GM23338 (cell line): ENCODE data around the gene SLC28A1. TPM values are rescaled to one million over a fixed set of nuclear protein-coding genes. Genes with fewer than 3 reads are reported as not detected.

ENCODE experiments used
- ATAC-seq: fragments of 200-7000 bp; cut with Tn5 transposase; 3 replicates; pipeline ENCODE4 v1.9.1; 2020
- DNase-seq: peaks from one replicate; pipeline ENCODE4 v3.0.0-alpha.2; 2015; ENCODE audit warnings: low spot score
- H2AFZ ChIP-seq: fragments of 200-600 bp; sonication (generic); 2 replicates; pipeline ENCODE4 v1.8.0; 2016; ENCODE audit warnings: antibody characterized with exemption, mild to moderate bottlenecking, moderate library complexity
- H3F3A ChIP-seq: fragments of 200-600 bp; sonication (generic); replicated peaks from 2 replicates; pipeline ENCODE4 v1.8.0; 2017; ENCODE audit warnings: antibody characterized with exemption, mixed run types, low read depth
- H3K27ac ChIP-seq: fragments of 200-600 bp; sonication (generic); 2 replicates; pipeline ENCODE4 v1.6.1; 2016; ENCODE audit warnings: low read depth
- H3K27me3 ChIP-seq: fragments of 200-600 bp; sonication (generic); 2 replicates; pipeline ENCODE4 v1.8.0; 2016; ENCODE audit warnings: mild to moderate bottlenecking, mixed run types, moderate library complexity; ENCODE audit not compliant: insufficient read depth
- H3K36me3 ChIP-seq: fragments of 200-600 bp; sonication (generic); 2 replicates; pipeline ENCODE4 v1.8.0; 2016; ENCODE audit warnings: mild to moderate bottlenecking; ENCODE audit not compliant: insufficient read depth
- H3K4me1 ChIP-seq: fragments of 200-600 bp; sonication (generic); 2 replicates; pipeline ENCODE4 v1.8.0; 2016; ENCODE audit warnings: mild to moderate bottlenecking, moderate library complexity; ENCODE audit not compliant: insufficient read depth
- H3K4me2 ChIP-seq: fragments of 200-600 bp; sonication (generic); 2 replicates; pipeline ENCODE4 v1.7.1; 2017; ENCODE audit warnings: mixed run types
- H3K4me3 ChIP-seq: fragments of 200-600 bp; sonication (generic); 2 replicates; pipeline ENCODE4 v1.6.1; 2016; ENCODE audit warnings: mixed run types
- H3K79me2 ChIP-seq: fragments of 200-600 bp; sonication (generic); replicated peaks from 2 replicates; pipeline ENCODE4 v1.8.0; 2017; ENCODE audit warnings: mild to moderate bottlenecking; ENCODE audit not compliant: insufficient read depth
- H3K9me2 ChIP-seq: fragments of 200-600 bp; sonication (generic); 2 replicates; pipeline ENCODE4 v1.8.0; 2017; ENCODE audit not compliant: insufficient read depth
- H4K20me1 ChIP-seq: fragments of 200-600 bp; sonication (generic); replicated peaks from 2 replicates; pipeline ENCODE4 v1.8.0; 2017; ENCODE audit warnings: mild to moderate bottlenecking; ENCODE audit not compliant: insufficient read depth
- H3K27ac Mint-ChIP-seq: 2 replicates; pipeline ENCODE4 v1.8.0; 2020; ENCODE audit warnings: inconsistent platforms, mild to moderate bottlenecking, moderate library complexity, mixed read lengths
- H3K27me3 Mint-ChIP-seq: 3 replicates; pipeline ENCODE4 v1.8.0; 2022; ENCODE audit warnings: low read depth, mild to moderate bottlenecking, moderate library complexity, mixed read lengths, inconsistent platforms; ENCODE audit not compliant: insufficient read depth, poor library complexity
- H3K36me3 Mint-ChIP-seq: 3 replicates; pipeline ENCODE4 v1.8.0; 2021; ENCODE audit warnings: low read depth, mild to moderate bottlenecking, inconsistent platforms, moderate library complexity, mixed read lengths
- H3K4me1 Mint-ChIP-seq: 3 replicates; pipeline ENCODE4 v1.8.0; 2020; ENCODE audit warnings: mild to moderate bottlenecking, inconsistent platforms, mixed read lengths
- H3K4me3 Mint-ChIP-seq: 3 replicates; pipeline ENCODE4 v1.8.0; 2021; ENCODE audit warnings: moderate library complexity, mild to moderate bottlenecking, inconsistent platforms, mixed read lengths
- H3K9me3 Mint-ChIP-seq: 3 replicates; pipeline ENCODE4 v1.8.0; 2020; ENCODE audit warnings: moderate library complexity, mild to moderate bottlenecking, inconsistent platforms, mixed read lengths
- CREB1 ChIP-seq: fragments of 250-450 bp; sonication (Bioruptor Pico); IDR thresholded peaks from 2 replicates; pipeline ENCODE4 v1.5.0; 2020; ENCODE audit warnings: low read depth, mild to moderate bottlenecking, moderate library complexity
- EZH2 ChIP-seq: fragments of 200-600 bp; sonication (generic); IDR thresholded peaks from one replicate; pipeline ENCODE4 v1.8.0; 2017; ENCODE audit warnings: antibody characterized with exemption, mild to moderate bottlenecking, low read depth; ENCODE audit not compliant: unreplicated experiment
- EZH2phosphoT487 ChIP-seq: fragments of 200-600 bp; sonication (generic); IDR thresholded peaks from one replicate; pipeline ENCODE4 v1.8.1; 2018; ENCODE audit warnings: antibody characterized with exemption; ENCODE audit not compliant: unreplicated experiment
- JUNB ChIP-seq: IDR thresholded peaks from one replicate; pipeline ENCODE4 v1.6.1; 2016; ENCODE audit warnings: antibody characterized with exemption; ENCODE audit not compliant: unreplicated experiment
- POLR2AphosphoS5 ChIP-seq: IDR thresholded peaks from 2 replicates; pipeline ENCODE4 v1.6.1; 2016; ENCODE audit warnings: antibody characterized with exemption, low read depth
- STAT1 ChIP-seq: IDR thresholded peaks from one replicate; pipeline ENCODE4 v1.6.1; 2016; ENCODE audit warnings: antibody characterized with exemption; ENCODE audit not compliant: unreplicated experiment
- ZNF114 ChIP-seq: fragments of 250-450 bp; sonication (Bioruptor Pico); IDR thresholded peaks from 2 replicates; pipeline ENCODE4 v1.5.0; 2020; ENCODE audit warnings: mild to moderate bottlenecking, moderate library complexity
- polyA plus RNA-seq: library from polyadenylated mRNA; unstranded; fragments of >200 nt; fragmentation: Nextera tagmentation; extraction: Ambion mirVana; gene quantifications from 2 replicates; pipeline ENCODE4 v1.2.1, GENCODE V29; 2016
- total RNA-seq: library from RNA; depleted of rRNA; stranded (reverse); fragments of >200 nt; shearing (Covaris generic); gene quantifications from 2 replicates; pipeline ENCODE4 v1.2.3, GENCODE V29; 2014
- TF ChIP-seq, protein P1 (sequence below): IDR thresholded peaks from one replicate; pipeline ENCODE4 v1.6.1; 2018; ENCODE audit warnings: antibody characterized with exemption; ENCODE audit not compliant: unreplicated experiment
- TF ChIP-seq, protein P2 (sequence below): IDR thresholded peaks from 2 replicates; pipeline ENCODE4 v1.6.1; 2016; ENCODE audit warnings: antibody characterized with exemption

SLC28A1 gene
- total and polyA plus RNA-seq, 2 experiments from 2014 or later: not detected

DNA sequence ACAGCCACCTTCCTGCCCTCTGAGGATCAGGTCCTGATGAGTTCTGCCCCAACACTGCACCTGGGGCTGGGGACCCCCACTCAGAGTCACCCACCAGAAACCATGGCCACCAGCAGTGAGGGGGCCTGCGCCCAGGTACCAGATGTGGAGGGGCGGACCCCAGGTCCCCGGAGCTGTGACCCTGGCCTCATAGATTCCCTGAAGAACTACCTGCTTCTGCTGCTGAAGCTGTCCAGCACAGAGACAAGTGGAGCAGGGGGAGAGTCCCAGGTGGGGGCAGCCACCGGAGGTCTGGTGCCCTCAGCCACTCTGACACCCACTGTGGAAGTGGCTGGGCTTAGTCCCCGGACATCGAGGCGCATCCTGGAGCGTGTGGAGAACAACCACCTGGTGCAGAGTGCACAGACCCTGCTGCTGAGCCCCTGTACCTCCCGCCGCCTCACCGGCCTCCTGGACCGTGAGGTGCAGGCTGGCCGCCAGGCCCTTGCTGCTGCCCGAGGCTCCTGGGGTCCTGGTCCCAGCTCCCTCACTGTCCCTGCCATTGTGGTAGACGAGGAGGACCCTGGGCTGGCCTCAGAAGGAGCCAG is 27.0 kb upstream of the SLC28A1 start:
- no peak for TF ChIP-seq CREB1 (CRISPR knock-in tag)
- TF ChIP-seq, protein P1, sequence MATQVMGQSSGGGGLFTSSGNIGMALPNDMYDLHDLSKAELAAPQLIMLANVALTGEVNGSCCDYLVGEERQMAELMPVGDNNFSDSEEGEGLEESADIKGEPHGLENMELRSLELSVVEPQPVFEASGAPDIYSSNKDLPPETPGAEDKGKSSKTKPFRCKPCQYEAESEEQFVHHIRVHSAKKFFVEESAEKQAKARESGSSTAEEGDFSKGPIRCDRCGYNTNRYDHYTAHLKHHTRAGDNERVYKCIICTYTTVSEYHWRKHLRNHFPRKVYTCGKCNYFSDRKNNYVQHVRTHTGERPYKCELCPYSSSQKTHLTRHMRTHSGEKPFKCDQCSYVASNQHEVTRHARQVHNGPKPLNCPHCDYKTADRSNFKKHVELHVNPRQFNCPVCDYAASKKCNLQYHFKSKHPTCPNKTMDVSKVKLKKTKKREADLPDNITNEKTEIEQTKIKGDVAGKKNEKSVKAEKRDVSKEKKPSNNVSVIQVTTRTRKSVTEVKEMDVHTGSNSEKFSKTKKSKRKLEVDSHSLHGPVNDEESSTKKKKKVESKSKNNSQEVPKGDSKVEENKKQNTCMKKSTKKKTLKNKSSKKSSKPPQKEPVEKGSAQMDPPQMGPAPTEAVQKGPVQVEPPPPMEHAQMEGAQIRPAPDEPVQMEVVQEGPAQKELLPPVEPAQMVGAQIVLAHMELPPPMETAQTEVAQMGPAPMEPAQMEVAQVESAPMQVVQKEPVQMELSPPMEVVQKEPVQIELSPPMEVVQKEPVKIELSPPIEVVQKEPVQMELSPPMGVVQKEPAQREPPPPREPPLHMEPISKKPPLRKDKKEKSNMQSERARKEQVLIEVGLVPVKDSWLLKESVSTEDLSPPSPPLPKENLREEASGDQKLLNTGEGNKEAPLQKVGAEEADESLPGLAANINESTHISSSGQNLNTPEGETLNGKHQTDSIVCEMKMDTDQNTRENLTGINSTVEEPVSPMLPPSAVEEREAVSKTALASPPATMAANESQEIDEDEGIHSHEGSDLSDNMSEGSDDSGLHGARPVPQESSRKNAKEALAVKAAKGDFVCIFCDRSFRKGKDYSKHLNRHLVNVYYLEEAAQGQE: no peak
- TF ChIP-seq ZNF114 (CRISPR knock-in tag): no peak
- DNase-seq (no peak), ATAC-seq (no peak)
- Mint-ChIP-seq H3K27me3 (peaks cover 1% of the 10 kb centered on the region), H3K4me1 (no peaks in the 10 kb centered on the region; the same call in 2 of the 3 replicates), H3K9me3 (no peaks in the 10 kb centered on the region; the same call in 2 of the 3 replicates), H3K27ac (no peak overlapping the region), H3K4me3 (no peak overlapping the region), H3K36me3 (peaks cover 5% of the 10 kb centered on the region; the same call in 2 of the 3 replicates)
- no peaks in the 10 kb centered on the region; the same call in 1 of the 2 replicates for H4K20me1 ChIP-seq
- no peaks in the 10 kb centered on the region for H3K79me2 ChIP-seq
- H3K9me2 ChIP-seq: no peaks in the 10 kb centered on the region
- no peak overlapping the region for H2AFZ ChIP-seq
- H3K36me3 ChIP-seq: no peaks in the 10 kb centered on the region
- H3F3A ChIP-seq: no peaks in the 10 kb centered on the region
- no peaks in the 10 kb centered on the region for H3K27me3 ChIP-seq
- H3K4me1 ChIP-seq: no peaks in the 10 kb centered on the region
- H3K4me3 ChIP-seq: no peak overlapping the region
- H3K4me2 ChIP-seq: no peak overlapping the region
- H3K27ac ChIP-seq: no peak overlapping the region

DNA sequence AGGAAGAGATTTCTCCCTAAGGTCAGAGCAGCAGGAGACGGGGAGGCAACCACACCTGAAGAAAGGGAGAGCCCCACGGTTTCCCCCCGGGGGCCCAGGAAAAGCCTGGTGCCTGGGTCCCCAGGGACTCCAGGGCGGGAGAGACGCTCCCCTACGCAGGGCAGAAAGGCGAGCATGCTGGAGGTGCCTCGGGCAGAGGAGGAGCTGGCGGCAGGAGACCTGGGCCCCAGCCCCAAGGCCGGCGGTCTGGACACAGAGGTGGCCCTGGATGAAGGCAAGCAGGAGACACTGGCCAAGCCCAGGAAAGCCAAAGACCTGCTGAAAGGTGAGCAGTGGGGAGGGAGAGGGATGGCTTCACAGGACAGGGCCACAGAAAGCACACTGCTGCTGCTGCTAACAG is 26.2 kb upstream of the SLC28A1 start:
- Histone ChIP-seq H3K4me1 (no peaks in the 10 kb centered on the region), H3K4me2 (no peak overlapping the region), H3K27me3 (no peaks in the 10 kb centered on the region), H3K36me3 (peaks cover 3% of the 10 kb centered on the region; the same call in 1 of the 2 replicates), H3K27ac (no peak overlapping the region), H4K20me1 (no peaks in the 10 kb centered on the region; the same call in 1 of the 2 replicates), H3K4me3 (no peak overlapping the region), H2AFZ (no peak overlapping the region), H3K9me2 (no peaks in the 10 kb centered on the region), H3K79me2 (no peaks in the 10 kb centered on the region), H3F3A (no peaks in the 10 kb centered on the region)
- Mint-ChIP-seq H3K4me1 (no peaks in the 10 kb centered on the region; the same call in 2 of the 3 replicates), H3K27ac (no peak overlapping the region), H3K27me3 (peaks cover 1% of the 10 kb centered on the region), H3K36me3 (peaks cover 5% of the 10 kb centered on the region; the same call in 2 of the 3 replicates), H3K4me3 (no peak overlapping the region), H3K9me3 (no peaks in the 10 kb centered on the region; the same call in 2 of the 3 replicates)
- no peak for ATAC-seq
- DNase-seq: no peak
- TF ChIP-seq, protein P2, sequence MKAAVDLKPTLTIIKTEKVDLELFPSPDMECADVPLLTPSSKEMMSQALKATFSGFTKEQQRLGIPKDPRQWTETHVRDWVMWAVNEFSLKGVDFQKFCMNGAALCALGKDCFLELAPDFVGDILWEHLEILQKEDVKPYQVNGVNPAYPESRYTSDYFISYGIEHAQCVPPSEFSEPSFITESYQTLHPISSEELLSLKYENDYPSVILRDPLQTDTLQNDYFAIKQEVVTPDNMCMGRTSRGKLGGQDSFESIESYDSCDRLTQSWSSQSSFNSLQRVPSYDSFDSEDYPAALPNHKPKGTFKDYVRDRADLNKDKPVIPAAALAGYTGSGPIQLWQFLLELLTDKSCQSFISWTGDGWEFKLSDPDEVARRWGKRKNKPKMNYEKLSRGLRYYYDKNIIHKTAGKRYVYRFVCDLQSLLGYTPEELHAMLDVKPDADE: no peak
- no peak for TF ChIP-seq STAT1
- TF ChIP-seq EZH2phosphoT487: no peak
- no peak for TF ChIP-seq POLR2AphosphoS5
- TF ChIP-seq JUNB: no peak
- TF ChIP-seq ZNF114 (CRISPR knock-in tag): no peak
- no peak for TF ChIP-seq EZH2
- TF ChIP-seq, protein P1: no peak
